GM12878 (cell line): ENCODE data around the gene RPAP3. TPM values are rescaled to one million over a fixed set of nuclear protein-coding genes. Genes with fewer than 3 reads are reported as not detected.

Experiments used
- ATAC-seq: fragments of 200-7000 bp; cut with Tn5 transposase; 3 replicates; pipeline ENCODE4 v1.9.1; 2020; ENCODE audit warnings: mild to moderate bottlenecking, moderate library complexity
- BruUV-seq: library from RNA; stranded (reverse); fragments of 400-500 nt; replicated peaks from 2 replicates; lab custom pipeline; 2021; lab: Mats Ljungman, UMichigan
- CTCF ChIA-PET: fragments of 300-600 bp; sonication (Branson Sonifier 250); formaldehyde crosslinking; extraction: SDS; loops from one replicate; lab custom pipeline; 2021; ENCODE audit warnings: inconsistent platforms; lab: Yijun Ruan, JAX
- POLR2A ChIA-PET: fragments of 350-600 bp; formaldehyde crosslinking; extraction: SDS; loops from one replicate; lab custom pipeline; 2021; ENCODE audit warnings: inconsistent platforms; lab: Charles Lee
- RAD21 ChIA-PET: fragments of 300-600 bp; sonication (Branson Sonifier 250); formaldehyde crosslinking; loops from one replicate; lab custom pipeline; 2023; ENCODE audit warnings: antibody characterized with exemption; ENCODE audit not compliant: unreplicated experiment; lab: Charles Lee
- SMC1A ChIA-PET: fragments of 300-600 bp; sonication (Branson Sonifier 250); formaldehyde crosslinking; loops from one replicate; lab custom pipeline; 2023; ENCODE audit not compliant: unreplicated experiment, uncharacterized antibody; lab: Charles Lee
- DNase-seq: peaks from one replicate; pipeline ENCODE4 v3.0.0-alpha.2; 2011; ENCODE audit warnings: low read depth, low spot score
- FAIRE-seq: peaks from 3 replicates; lab custom pipeline; 2011; peaks lifted over from hg19 to GRCh38; lab: Jason Lieb, UNC
- H2AFZ ChIP-seq: 2 replicates; pipeline ENCODE4 v1.6.0; 2011; ENCODE audit warnings: low read depth, low read length, control low read depth; ENCODE audit not compliant: control insufficient read depth
- H3K27ac ChIP-seq: 2 replicates; pipeline ENCODE4 v1.5.1; 2011; ENCODE audit warnings: control low read depth; ENCODE audit not compliant: control insufficient read depth, insufficient read depth
- H3K27me3 ChIP-seq, 2 experiments: replicated peaks in 1 of 2; 2 replicates each; pipeline versions ENCODE4 v1.6.0 to v1.6.1; 2011; ENCODE audit warnings: low read length in 1 of 2; ENCODE audit not compliant: control insufficient read depth in 2 of 2, insufficient read depth in 2 of 2
- H3K36me3 ChIP-seq, 2 experiments: 2 replicates each; pipeline ENCODE4 v1.5.1; 2011; ENCODE audit warnings: low read length in 1 of 2; ENCODE audit not compliant: control insufficient read depth in 2 of 2, insufficient read depth in 2 of 2
- H3K4me1 ChIP-seq: 2 replicates; pipeline ENCODE4 v1.6.1; 2011; ENCODE audit warnings: mild to moderate bottlenecking, low read length, moderate library complexity, mixed read lengths; ENCODE audit not compliant: control insufficient read depth, insufficient read depth
- H3K4me2 ChIP-seq: 2 replicates; pipeline ENCODE4 v1.6.0; 2011; ENCODE audit warnings: control low read depth; ENCODE audit not compliant: control insufficient read depth, insufficient read depth
- H3K4me3 ChIP-seq: fragments of 200-600 bp; sonication (generic); 2 replicates; pipeline ENCODE4 v1.5.1; 2016
- H3K79me2 ChIP-seq: 2 replicates; pipeline ENCODE4 v1.6.0; 2011; ENCODE audit warnings: low read length; ENCODE audit not compliant: control insufficient read depth, insufficient read depth
- H3K9ac ChIP-seq: 2 replicates; pipeline ENCODE4 v1.8.0; 2011; ENCODE audit warnings: low read length, control low read depth, mixed read lengths; ENCODE audit not compliant: control insufficient read depth, insufficient read depth
- H3K9me3 ChIP-seq: replicated peaks from 3 replicates; pipeline ENCODE4 v1.5.1; 2011; ENCODE audit warnings: mild to moderate bottlenecking, low read length; ENCODE audit not compliant: control insufficient read depth, insufficient read depth
- H4K20me1 ChIP-seq: 2 replicates; pipeline ENCODE4 v1.6.0; 2011; ENCODE audit not compliant: control insufficient read depth, insufficient read depth
- BCLAF1 ChIP-seq: fragments of 450-650 bp; IDR thresholded peaks from 2 replicates; pipeline ENCODE4 v1.6.1; 2017; ENCODE audit warnings: antibody characterized with exemption, mild to moderate bottlenecking, moderate library complexity
- HSF1 ChIP-seq: fragments of 150-350 bp; IDR thresholded peaks from 2 replicates; pipeline ENCODE4 v1.6.1; 2014; ENCODE audit warnings: mild to moderate bottlenecking, low read depth, low read length
- MLLT1 ChIP-seq: fragments of 450-650 bp; IDR thresholded peaks from 2 replicates; pipeline ENCODE4 v1.6.1; 2016; ENCODE audit warnings: mild to moderate bottlenecking
- NFIC ChIP-seq: IDR thresholded peaks from 2 replicates; pipeline ENCODE4 v1.6.1; 2012; ENCODE audit warnings: low read depth, mild to moderate bottlenecking, inconsistent platforms, low read length, moderate library complexity
- PAX8 ChIP-seq: fragments of 450-650 bp; IDR thresholded peaks from 2 replicates; pipeline ENCODE4 v1.6.1; 2017; ENCODE audit warnings: mild to moderate bottlenecking, moderate library complexity
- POU2F2 ChIP-seq: IDR thresholded peaks from 3 replicates; pipeline ENCODE4 v1.6.1; 2011; ENCODE audit warnings: low read depth, mild to moderate bottlenecking, low read length, borderline replicate concordance
- SREBF2 ChIP-seq: IDR thresholded peaks from 2 replicates; pipeline ENCODE4 v1.6.1; 2012; ENCODE audit warnings: mild to moderate bottlenecking, low read length
- WRNIP1 ChIP-seq: IDR thresholded peaks from 2 replicates; pipeline ENCODE4 v1.6.1; 2011; ENCODE audit warnings: low read depth, low read length, improper control_type of control experiment, borderline replicate concordance
- ZNF384 ChIP-seq: IDR thresholded peaks from 2 replicates; pipeline ENCODE4 v1.6.1; 2012; ENCODE audit warnings: low read depth, mild to moderate bottlenecking, low read length, improper control_type of control experiment, borderline replicate concordance
- ZNF622 ChIP-seq: fragments of 450-650 bp; IDR thresholded peaks from 2 replicates; pipeline ENCODE4 v1.6.1; 2017; ENCODE audit warnings: mild to moderate bottlenecking, inconsistent platforms
- WGBS: methylation state at CpG from one replicate; pipeline ENCODE4 v1.1.6; 2016; ENCODE audit warnings: low lambda C conversion rate; ENCODE audit not compliant: insufficient replicate concordance, insufficient coverage; ENCODE audit errors: missing lambda C conversion rate; 5-methylcytosine and 5-hydroxymethylcytosine counted together
- in situ Hi-C: fragments of 300-500 bp; cut with MboI; formaldehyde crosslinking; loops from 9 replicates; pipeline ENCODE4 v1.14.3; 2018; ENCODE audit warnings: mixed read lengths
- intact Hi-C: fragments of 100-400 bp; cut with micrococcal nuclease; formaldehyde crosslinking; loops from one replicate; pipeline ENCODE4 v1.14.2; 2022; ENCODE audit not compliant: unreplicated experiment
- polyA plus RNA-seq, 11 experiments: library from polyadenylated mRNA; depleted of rRNA in 4 of 11; unstranded in 6 of 11; stranded (reverse) in 5 of 11; fragments of >200 nt; fragmentation: Nextera tagmentation in 4 of 11; fragmentation: Illumina TruSeq in 1 of 11; extraction: Ambion mirVana in 4 of 11; extraction: Trizol in 1 of 11; gene quantifications; 1 replicate in 1 of 11; 2 replicates in 10 of 11; pipeline versions ENCODE4 v1.2.1 to v1.2.3, GENCODE V29; 2011 to 2016; ENCODE audit warnings: inconsistent platforms in 2 of 11, missing spikeins in 2 of 11, low read depth in 1 of 11
- total RNA-seq, 4 experiments: library from RNA; depleted of rRNA in 3 of 4; stranded (reverse); fragments of >200 nt in 3 of 4; fragmentation: Illumina TruSeq in 1 of 4; extraction: Trizol in 1 of 4; gene quantifications; 2 replicates each; pipeline versions ENCODE4 v1.2.1 to v1.2.3, GENCODE V29; 2013 to 2021

Gene RPAP3
- total and polyA plus RNA-seq, 10 of the 15 experiments (the other 5 are each of a cell fraction or from before 2014, with no cell fraction given), result 14.1 to 50.6 (median 28.4) TPM

- 65% methylated on average over 10 of the region's 10 CpGs for WGBS
- POLR2A ChIA-PET, result no interaction called here
- H4K20me1 ChIP-seq, result no peaks in the 10 kb centered on the region
- FAIRE-seq (no peak), DNase-seq (no peak)
- no peaks in the 10 kb centered on the region for H3K27me3 ChIP-seq
- no peak overlapping the region for H3K4me3 ChIP-seq
- no peaks in the 10 kb centered on the region for H3K9me3 ChIP-seq
- H3K4me2 ChIP-seq, result no peak overlapping the region
- BruUV-seq, result no TSS peak
- TF ChIP-seq HSF1, result no peak
- TF ChIP-seq WRNIP1, result no peak
- TF ChIP-seq ZNF384, result no peak
- TF ChIP-seq PAX8, result no peak
- no peak for TF ChIP-seq SREBF2
- TF ChIP-seq ZNF622, result no peak
- no peak for TF ChIP-seq NFIC
- no peak for TF ChIP-seq MLLT1
- no peak for TF ChIP-seq BCLAF1
- TF ChIP-seq POU2F2, result no peak
- TF ChIP-seq, all 136 proteins: peak for 0
- Histone ChIP-seq H3K4me1 (peaks cover 27% of the 10 kb centered on the region), H3K36me3 (no peaks in the 10 kb centered on the region), H3K27ac (no peak overlapping the region), H2AFZ (no peak overlapping the region), H3K79me2 (no peaks in the 10 kb centered on the region), H3K9ac (no peak overlapping the region)
- in situ Hi-C loops (no loop called here), intact Hi-C loops (no loop called here)
- ChIA-PET CTCF (interaction anchor here (14.5 kb wide), 1 partner anchor 6 kb away, joined by 507 read pairs; no protein-coding TSS in a partner anchor), SMC1A (no interaction called here), RAD21 (interaction anchor here (0.8 kb wide), 1 partner anchor 36 kb away, joined by 3 read pairs; no protein-coding TSS in a partner anchor)
- no peak for ATAC-seq
These were observed 44.5 kb upstream of the RPAP3 start for GRCh38 chr12:47750229-47750798.
